Neural progenitor cell (in vitro differentiated cells): ENCODE data around the gene SKA1. TPM values are rescaled to one million over a fixed set of nuclear protein-coding genes. Genes with fewer than 3 reads are reported as not detected.
A peak's percentile ranks its signal among the peaks of the same experiment; 100 is the strongest.

Experiments used
- DNase-seq: peaks from one replicate; pipeline ENCODE4 v3.0.0-alpha.2; 2016; ENCODE audit warnings: low spot score
- H2AFZ ChIP-seq: fragments of 200-600 bp; sonication (generic); replicated peaks from 2 replicates; pipeline ENCODE4 v1.6.1; 2016; ENCODE audit warnings: antibody characterized with exemption
- H3F3A ChIP-seq: fragments of 200-600 bp; sonication (generic); 2 replicates; pipeline ENCODE4 v1.6.1; 2016; ENCODE audit warnings: antibody characterized with exemption, low read depth
- H3K27ac ChIP-seq: fragments of 200-600 bp; sonication (generic); 2 replicates; pipeline ENCODE4 v1.5.1; 2016; ENCODE audit warnings: mild to moderate bottlenecking
- H3K27me3 ChIP-seq: fragments of 200-600 bp; sonication (generic); 2 replicates; pipeline ENCODE4 v1.6.1; 2016; ENCODE audit warnings: mild to moderate bottlenecking, moderate library complexity
- H3K36me3 ChIP-seq: fragments of 200-600 bp; sonication (generic); 2 replicates; pipeline ENCODE4 v1.5.1; 2016
- H3K4me1 ChIP-seq: fragments of 200-600 bp; sonication (generic); 2 replicates; pipeline ENCODE4 v1.6.1; 2016; ENCODE audit warnings: mixed run types
- H3K4me2 ChIP-seq: fragments of 200-600 bp; sonication (generic); 2 replicates; pipeline ENCODE4 v1.6.1; 2016
- H3K4me3 ChIP-seq: fragments of 200-600 bp; sonication (generic); 2 replicates; pipeline ENCODE4 v1.5.1; 2016
- H3K79me2 ChIP-seq: fragments of 200-600 bp; sonication (generic); 2 replicates; pipeline ENCODE4 v1.6.1; 2016; ENCODE audit warnings: low read depth
- H3K9ac ChIP-seq: fragments of 200-600 bp; sonication (generic); 2 replicates; pipeline ENCODE4 v1.6.1; 2016
- H3K9me3 ChIP-seq: fragments of 200-600 bp; sonication (generic); 2 replicates; pipeline ENCODE4 v1.5.1; 2016; ENCODE audit warnings: low read depth
- H4K20me1 ChIP-seq: fragments of 200-600 bp; sonication (generic); 2 replicates; pipeline ENCODE4 v1.6.1; 2016; ENCODE audit warnings: low read depth
- H3K27ac Mint-ChIP-seq: 3 replicates; pipeline ENCODE4 v1.8.0; 2021; ENCODE audit warnings: mixed read lengths
- H3K27me3 Mint-ChIP-seq: 2 replicates; pipeline ENCODE4 v1.8.0; 2022; ENCODE audit warnings: low read depth, mild to moderate bottlenecking, inconsistent platforms, moderate library complexity, mixed read lengths; ENCODE audit not compliant: insufficient read depth
- H3K36me3 Mint-ChIP-seq: 3 replicates; pipeline ENCODE4 v1.8.0; 2021; ENCODE audit warnings: mixed read lengths
- H3K4me1 Mint-ChIP-seq: 3 replicates; pipeline ENCODE4 v1.8.0; 2021; ENCODE audit warnings: mixed read lengths
- H3K4me3 Mint-ChIP-seq: 3 replicates; pipeline ENCODE4 v1.8.0; 2021; ENCODE audit warnings: mild to moderate bottlenecking, moderate library complexity, mixed read lengths
- H3K9me3 Mint-ChIP-seq: 3 replicates; pipeline ENCODE4 v1.8.0; 2020; ENCODE audit warnings: mixed read lengths
- EZH2 ChIP-seq: fragments of 200-600 bp; sonication (generic); IDR thresholded peaks from 2 replicates; pipeline ENCODE4 v1.6.1; 2017; ENCODE audit warnings: antibody characterized with exemption, mild to moderate bottlenecking, moderate library complexity
- EZH2phosphoT487 ChIP-seq: fragments of 200-600 bp; sonication (generic); IDR thresholded peaks from 2 replicates; pipeline ENCODE4 v1.6.1; 2017; ENCODE audit warnings: antibody characterized with exemption
- total RNA-seq: library from RNA; depleted of rRNA; stranded (reverse); fragments of >200 nt; gene quantifications from 2 replicates; pipeline ENCODE4 v1.2.3, GENCODE V29; 2015; ENCODE audit warnings: low replicate concordance
- TF ChIP-seq, protein P1 (sequence below): fragments of 200-600 bp; sonication (generic); IDR thresholded peaks from 2 replicates; pipeline ENCODE4 v1.5.1; 2017; ENCODE audit warnings: antibody characterized with exemption, mild to moderate bottlenecking

SKA1 gene
- total RNA-seq, 1 donor from 2014 or later = 57.2 TPM

DNA sequence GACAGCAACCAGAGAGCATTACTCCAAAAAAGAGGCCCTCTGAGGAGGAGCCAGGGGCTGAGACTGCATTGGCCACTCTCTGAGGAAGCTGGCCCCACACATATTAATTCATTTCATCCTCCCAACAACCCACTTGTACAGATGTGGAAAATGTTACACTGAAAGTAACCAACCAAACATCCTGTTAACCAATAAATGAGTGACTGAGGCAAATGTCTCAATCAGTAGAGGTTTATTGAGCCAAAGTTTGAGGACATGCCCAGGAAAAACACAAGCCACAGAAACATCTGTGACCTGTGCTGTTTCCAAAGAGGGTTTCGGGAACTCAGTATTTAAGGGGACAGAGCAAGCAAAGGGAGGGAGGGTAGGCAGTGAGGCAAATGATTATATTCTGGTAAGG lies 53.0 kb downstream of the SKA1 start:
- Histone ChIP-seq H3K4me3 (no peak overlapping the region), H3K4me1 (no peaks in the 10 kb centered on the region), H3K36me3 (no peaks in the 10 kb centered on the region), H3K4me2 (no peak overlapping the region), H3K9me3 (no peaks in the 10 kb centered on the region), H3K9ac (no peak overlapping the region), H2AFZ (no peak overlapping the region), H3K79me2 (no peaks in the 10 kb centered on the region), H4K20me1 (no peaks in the 10 kb centered on the region), H3F3A (no peaks in the 10 kb centered on the region), H3K27me3 (no peaks in the 10 kb centered on the region), H3K27ac (no peak overlapping the region)
- Mint-ChIP-seq H3K4me1 (no peaks in the 10 kb centered on the region), H3K4me3 (no peak overlapping the region), H3K27me3 (peaks cover 2% of the 10 kb centered on the region), H3K9me3 (peaks cover 11% of the 10 kb centered on the region), H3K27ac (no peak overlapping the region), H3K36me3 (peaks cover 3% of the 10 kb centered on the region)
- TF ChIP-seq, protein P1, sequence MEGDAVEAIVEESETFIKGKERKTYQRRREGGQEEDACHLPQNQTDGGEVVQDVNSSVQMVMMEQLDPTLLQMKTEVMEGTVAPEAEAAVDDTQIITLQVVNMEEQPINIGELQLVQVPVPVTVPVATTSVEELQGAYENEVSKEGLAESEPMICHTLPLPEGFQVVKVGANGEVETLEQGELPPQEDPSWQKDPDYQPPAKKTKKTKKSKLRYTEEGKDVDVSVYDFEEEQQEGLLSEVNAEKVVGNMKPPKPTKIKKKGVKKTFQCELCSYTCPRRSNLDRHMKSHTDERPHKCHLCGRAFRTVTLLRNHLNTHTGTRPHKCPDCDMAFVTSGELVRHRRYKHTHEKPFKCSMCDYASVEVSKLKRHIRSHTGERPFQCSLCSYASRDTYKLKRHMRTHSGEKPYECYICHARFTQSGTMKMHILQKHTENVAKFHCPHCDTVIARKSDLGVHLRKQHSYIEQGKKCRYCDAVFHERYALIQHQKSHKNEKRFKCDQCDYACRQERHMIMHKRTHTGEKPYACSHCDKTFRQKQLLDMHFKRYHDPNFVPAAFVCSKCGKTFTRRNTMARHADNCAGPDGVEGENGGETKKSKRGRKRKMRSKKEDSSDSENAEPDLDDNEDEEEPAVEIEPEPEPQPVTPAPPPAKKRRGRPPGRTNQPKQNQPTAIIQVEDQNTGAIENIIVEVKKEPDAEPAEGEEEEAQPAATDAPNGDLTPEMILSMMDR = no peak
- no peak for TF ChIP-seq EZH2
- no peak for DNase-seq

DNA sequence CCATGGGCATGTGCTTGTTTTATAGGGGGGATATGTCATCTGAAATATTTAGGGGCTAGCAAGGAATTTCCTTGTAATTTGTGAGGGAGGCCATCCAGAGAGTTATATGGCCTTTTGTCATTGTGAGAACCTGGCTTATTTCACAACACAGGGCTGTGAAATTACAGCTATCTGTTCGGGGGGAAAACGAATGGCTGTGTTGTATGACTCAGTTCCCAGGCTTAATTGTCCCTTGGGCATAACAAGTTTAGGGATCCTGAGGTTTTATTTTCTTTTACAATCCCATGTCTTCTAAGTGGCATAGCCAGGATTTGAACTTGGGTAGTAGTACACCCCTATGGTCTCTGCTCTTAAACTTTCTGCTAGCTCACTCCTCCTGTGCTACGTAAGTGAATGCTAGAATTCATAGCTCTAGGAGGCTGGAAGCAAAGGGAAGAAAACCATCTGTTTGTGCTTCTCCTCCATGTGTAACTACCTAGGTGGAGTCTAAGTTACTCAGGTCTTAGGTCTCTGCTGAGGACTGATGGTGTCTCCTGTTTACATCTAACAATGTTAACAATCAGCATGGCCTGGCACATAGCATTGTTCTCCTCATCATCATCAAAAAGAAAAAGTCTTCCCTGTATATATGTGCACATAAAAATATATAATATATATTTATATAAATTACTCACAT lies 53.8 kb downstream of the SKA1 start:
- Mint-ChIP-seq H3K27ac (no peak overlapping the region), H3K36me3 (peaks cover 3% of the 10 kb centered on the region), H3K9me3 (peaks cover 11% of the 10 kb centered on the region), H3K4me3 (no peak overlapping the region), H3K27me3 (peaks cover 2% of the 10 kb centered on the region), H3K4me1 (no peaks in the 10 kb centered on the region)
- Histone ChIP-seq H3K9ac (no peak overlapping the region), H3K4me3 (no peak overlapping the region), H2AFZ (no peak overlapping the region), H4K20me1 (no peaks in the 10 kb centered on the region), H3K27me3 (no peaks in the 10 kb centered on the region), H3K27ac (no peak overlapping the region), H3K36me3 (no peaks in the 10 kb centered on the region), H3K4me2 (no peak overlapping the region), H3K79me2 (no peaks in the 10 kb centered on the region), H3K9me3 (no peaks in the 10 kb centered on the region), H3F3A (no peaks in the 10 kb centered on the region), H3K4me1 (no peaks in the 10 kb centered on the region)
- no peak for DNase-seq
- TF ChIP-seq EZH2phosphoT487 (no peak), EZH2 (no peak)
- TF ChIP-seq, protein P1 = no peak

DNA sequence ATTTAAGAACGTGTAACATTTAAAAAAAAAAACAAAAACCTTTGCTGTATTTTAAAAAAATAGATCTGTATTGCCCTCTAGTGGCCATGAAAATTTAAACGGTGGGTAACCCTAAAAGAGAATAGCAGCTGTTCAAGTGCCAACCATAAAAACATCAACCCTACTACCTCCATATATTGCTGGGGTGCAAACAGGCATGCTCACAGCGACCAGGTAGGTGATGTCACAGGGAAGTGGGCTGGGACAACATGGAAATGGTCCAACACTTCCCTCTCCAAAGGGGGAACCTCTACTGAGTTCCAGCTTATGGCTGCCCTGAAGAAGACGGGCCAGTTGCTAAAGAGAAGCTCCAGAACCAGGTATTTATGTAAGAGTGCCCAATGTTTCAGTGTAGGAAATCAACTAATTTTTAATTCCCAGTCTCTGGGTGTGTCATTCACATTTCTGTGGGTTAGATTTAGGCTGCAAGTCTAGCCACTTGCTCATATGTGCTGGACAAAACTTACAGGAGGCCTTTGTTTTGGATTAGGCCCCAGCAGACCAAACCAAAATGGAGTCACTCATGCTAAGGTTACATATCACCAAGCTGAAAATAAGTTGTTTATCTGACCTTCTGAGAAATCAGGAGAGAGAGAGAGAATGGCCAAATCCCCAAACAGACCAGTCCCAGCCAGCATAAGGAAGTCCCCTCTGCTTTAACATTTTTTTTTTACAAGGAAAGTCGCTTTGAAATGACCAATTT lies 54.5 kb downstream of the SKA1 start:
- no peak overlapping the region for H3K9ac ChIP-seq
- H3K27ac ChIP-seq = no peak overlapping the region
- TF ChIP-seq EZH2 = no peak
- no peak for TF ChIP-seq EZH2phosphoT487
- TF ChIP-seq, protein P1 = peak; percentile 73
- H3K9me3 ChIP-seq = no peaks in the 10 kb centered on the region
- no peaks in the 10 kb centered on the region for H3K36me3 ChIP-seq
- Mint-ChIP-seq H3K4me3 (no peak overlapping the region), H3K9me3 (peaks cover 14% of the 10 kb centered on the region), H3K36me3 (peaks cover 3% of the 10 kb centered on the region), H3K27me3 (peaks cover 2% of the 10 kb centered on the region), H3K4me1 (no peaks in the 10 kb centered on the region), H3K27ac (no peak overlapping the region)
- H4K20me1 ChIP-seq = no peaks in the 10 kb centered on the region
- peak; percentile 58 for DNase-seq
- H2AFZ ChIP-seq = no peak overlapping the region
- no peak overlapping the region for H3K4me3 ChIP-seq
- no peaks in the 10 kb centered on the region for H3F3A ChIP-seq
- no peaks in the 10 kb centered on the region for H3K4me1 ChIP-seq
- no peaks in the 10 kb centered on the region for H3K79me2 ChIP-seq
- H3K27me3 ChIP-seq = no peaks in the 10 kb centered on the region
- no peak overlapping the region for H3K4me2 ChIP-seq
